B cell (primary cell): Measurements from ENCODE around the gene ENPP7. TPM values are rescaled to one million over a fixed set of nuclear protein-coding genes. Genes with fewer than 3 reads are reported as not detected.

Source experiments
- ATAC-seq: fragments of 200-7000 bp; cut with Tn5 transposase; one replicate; pipeline ENCODE4 v1.10.0; 2021; ENCODE audit warnings: low read depth, mild to moderate bottlenecking, moderate number of reproducible peaks, moderate library complexity
- CTCF ChIA-PET: fragments of 350-600 bp; sonication (Branson Sonifier 250); formaldehyde crosslinking; loops from one replicate; lab custom pipeline; 2021; ENCODE audit warnings: antibody characterized with exemption, inconsistent platforms; lab: Charles Lee
- POLR2A ChIA-PET: fragments of 350-600 bp; sonication (Branson Sonifier 250); formaldehyde crosslinking; loops from one replicate; lab custom pipeline; 2021; ENCODE audit warnings: antibody characterized with exemption; lab: Charles Lee
- DNase-seq: peaks from one replicate; pipeline ENCODE4 v3.0.0; 2013
- H2AFZ ChIP-seq: 2 replicates; pipeline ENCODE4 v1.6.1; 2012; ENCODE audit warnings: mild to moderate bottlenecking, low read depth, low read length; ENCODE audit not compliant: insufficient read depth, poor library complexity, severe bottlenecking
- H3K27ac ChIP-seq, 2 donors: 1 replicate in 1 of 2; 2 replicates in 1 of 2; pipeline ENCODE4 v1.5.1; 2012 to 2013; ENCODE audit warnings: low read length in 2 of 2, mild to moderate bottlenecking in 2 of 2, moderate library complexity in 1 of 2
- H3K27me3 ChIP-seq, 4 experiments: fragments of 200-600 bp in 1 of 4; sonication (generic) in 1 of 4; replicated peaks in 1 of 4; 1 replicate in 2 of 4; 2 replicates in 2 of 4; pipeline versions ENCODE4 v1.6.1 to v1.7.0; 2013 to 2016; ENCODE audit warnings: low read length in 3 of 4, mild to moderate bottlenecking in 2 of 4, mixed read lengths in 1 of 4, moderate library complexity in 1 of 4; ENCODE audit not compliant: insufficient read depth in 4 of 4, control insufficient read depth in 3 of 4; ENCODE audit errors: control extremely low read depth in 1 of 4
- H3K36me3 ChIP-seq, 2 experiments: replicated peaks in 1 of 2; 1 replicate in 1 of 2; 2 replicates in 1 of 2; pipeline versions ENCODE4 v1.6.1 to v1.7.1; 2013; ENCODE audit warnings: low read length in 1 of 2; ENCODE audit not compliant: insufficient read depth in 2 of 2, control insufficient read depth in 1 of 2; ENCODE audit errors: control extremely low read depth in 1 of 2, extremely low read depth in 1 of 2
- H3K4me1 ChIP-seq, 2 donors: fragments of 200-600 bp in 1 of 2; sonication (generic) in 1 of 2; 1 replicate in 1 of 2; 2 replicates in 1 of 2; pipeline versions ENCODE4 v1.5.1 to v1.6.1; 2013 to 2017; ENCODE audit warnings: low read length in 2 of 2; ENCODE audit not compliant: control insufficient read depth in 2 of 2, insufficient read depth in 2 of 2
- H3K4me2 ChIP-seq: replicated peaks from 2 replicates; pipeline ENCODE3; 2012; ENCODE audit warnings: mild to moderate bottlenecking, low read depth, low read length; ENCODE audit not compliant: poor library complexity, severe bottlenecking
- H3K4me3 ChIP-seq, 5 experiments: fragments of 200-600 bp in 1 of 5; sonication (generic) in 1 of 5; 1 replicate in 3 of 5; 2 replicates in 2 of 5; pipeline versions ENCODE4 v1.5.1 to v1.7.0; 2011 to 2016; ENCODE audit warnings: low read length in 4 of 5, mild to moderate bottlenecking in 4 of 5, low read depth in 2 of 5, control low read depth in 1 of 5, moderate library complexity in 1 of 5; ENCODE audit not compliant: insufficient read depth in 1 of 5; ENCODE audit errors: control extremely low read depth in 1 of 5, extremely low read depth in 1 of 5
- H3K79me2 ChIP-seq: fragments of 200-600 bp; sonication (generic); one replicate; pipeline ENCODE4 v1.6.0; 2016; ENCODE audit warnings: low read length; ENCODE audit not compliant: control insufficient read depth, insufficient read depth
- H3K9ac ChIP-seq: fragments of 200-600 bp; sonication (generic); 2 replicates; pipeline ENCODE4 v1.6.1; 2017; ENCODE audit warnings: mild to moderate bottlenecking, low read length, moderate library complexity
- H3K9me3 ChIP-seq, 3 donors: one replicate each; pipeline versions ENCODE4 v1.6.1 to v1.7.1; 2013; ENCODE audit warnings: low read length in 2 of 3; ENCODE audit not compliant: control insufficient read depth in 2 of 3, insufficient read depth in 1 of 3; ENCODE audit errors: control extremely low read depth in 1 of 3
- H4K20me1 ChIP-seq: 2 replicates; pipeline ENCODE4 v1.6.0; 2012; ENCODE audit warnings: mild to moderate bottlenecking, low read length; ENCODE audit not compliant: insufficient read depth, control insufficient read depth, poor library complexity, severe bottlenecking
- H3K27ac Mint-ChIP-seq: one replicate; pipeline ENCODE4 v1.8.0; 2021; ENCODE audit warnings: mixed read lengths
- H3K27me3 Mint-ChIP-seq: one replicate; pipeline ENCODE4 v1.8.0; 2021; ENCODE audit warnings: mixed read lengths
- H3K4me1 Mint-ChIP-seq: one replicate; pipeline ENCODE4 v1.8.0; 2021; ENCODE audit warnings: mixed read lengths
- H3K4me3 Mint-ChIP-seq: one replicate; pipeline ENCODE4 v1.8.0; 2021; ENCODE audit warnings: mixed read lengths
- H3K9me3 Mint-ChIP-seq: one replicate; pipeline ENCODE4 v1.8.0; 2022; ENCODE audit warnings: mixed read lengths; ENCODE audit not compliant: insufficient read depth
- CTCF ChIP-seq: fragments of 200-600 bp; IDR thresholded peaks from one replicate; pipeline ENCODE4 v1.8.0; 2022; ENCODE audit warnings: antibody characterized with exemption, mild to moderate bottlenecking
- EZH2 ChIP-seq: IDR thresholded peaks from 2 replicates; pipeline ENCODE4 v1.6.1; 2012; ENCODE audit warnings: borderline replicate concordance, low read depth, mild to moderate bottlenecking, moderate library complexity, low read length; ENCODE audit not compliant: insufficient read depth, poor library complexity, severe bottlenecking
- WGBS: methylation state at CpG from one replicate; pipeline ENCODE4 v1.1.5; 2013; ENCODE audit warnings: missing lambda C conversion rate; ENCODE audit not compliant: insufficient coverage; 5-methylcytosine and 5-hydroxymethylcytosine counted together
- intact Hi-C: fragments of 100-400 bp; cut with micrococcal nuclease; formaldehyde crosslinking; loops from one replicate; pipeline ENCODE4 v1.10.0; 2022
- polyA plus RNA-seq: library from polyadenylated mRNA; depleted of rRNA; stranded (reverse); fragments of >200 nt; gene quantifications from 2 replicates; pipeline ENCODE4 v1.2.3, GENCODE V29; 2012
- total RNA-seq, 2 donors: library from RNA; stranded (reverse); fragments of 120-200 nt in 1 of 2; gene quantifications; 1 replicate in 1 of 2; 2 replicates in 1 of 2; pipeline versions ENCODE4 v1.2.3 to v1.2.4, GENCODE V29; 2013 to 2022

The ENPP7 gene
- total and polyA plus RNA-seq, 2 donors (not counting 1 experiment from before 2014, with no cell fraction given): 0.40 to 6.7 TPM

- no peak for ATAC-seq
- WGBS: 66% methylated on average over 13 of the region's 17 CpGs
- POLR2A ChIA-PET: interaction anchor here (0.9 kb wide), 1 partner anchor 32 kb away, joined by 3 read pairs; no protein-coding TSS in a partner anchor
- Mint-ChIP-seq H3K27ac (no peak overlapping the region), H3K4me1 (peaks cover 5% of the 10 kb centered on the region), H3K27me3 (peaks cover 35% of the 10 kb centered on the region), H3K9me3 (no peaks in the 10 kb centered on the region), H3K4me3 (no peak overlapping the region)
- DNase-seq: no peak
- no peaks in the 10 kb centered on the region for H3K9me3 ChIP-seq
- CTCF ChIA-PET: no interaction called here
- no peak overlapping the region for H3K9ac ChIP-seq
- H3K27ac ChIP-seq: no peak overlapping the region
- TF ChIP-seq CTCF (no peak), EZH2 (no peak)
- H3K4me3 ChIP-seq: no peak overlapping the region
- H3K4me1 ChIP-seq: no peaks in the 10 kb centered on the region
- no peaks in the 10 kb centered on the region for H3K36me3 ChIP-seq
- peaks cover 0 to 60% (median 3%) of the 10 kb centered on the region in 4 experiments for H3K27me3 ChIP-seq
- no peaks in the 10 kb centered on the region for H3K79me2 ChIP-seq
- no peak overlapping the region for H3K4me2 ChIP-seq
- intact Hi-C loops: no loop called here
- H4K20me1 ChIP-seq: no peaks in the 10 kb centered on the region
- H2AFZ ChIP-seq: no peak overlapping the region
Measured at GRCh38 chr17:79696610-79696982, 34.1 kb upstream of the ENPP7 start.

- ChIA-PET CTCF (no interaction called here), POLR2A (no interaction called here)
- Histone ChIP-seq H3K79me2 (no peaks in the 10 kb centered on the region), H3K4me3 (no peak overlapping the region), H3K9me3 (no peaks in the 10 kb centered on the region), H3K27me3 (peaks cover 0 to 51% (median 3%) of the 10 kb centered on the region in 4 experiments), H4K20me1 (no peaks in the 10 kb centered on the region), H3K4me2 (no peak overlapping the region), H2AFZ (no peak overlapping the region), H3K36me3 (no peaks in the 10 kb centered on the region), H3K27ac (no peak overlapping the region), H3K4me1 (no peaks in the 10 kb centered on the region), H3K9ac (no peak overlapping the region)
- DNase-seq: no peak
- WGBS: 69% methylated on average over 7 of the region's 15 CpGs
- peaks cover 24% of the 10 kb centered on the region for H3K27me3 Mint-ChIP-seq
- H3K4me1 Mint-ChIP-seq: peaks cover 5% of the 10 kb centered on the region
- H3K4me3 Mint-ChIP-seq: no peak overlapping the region
- H3K27ac Mint-ChIP-seq: no peak overlapping the region
- H3K9me3 Mint-ChIP-seq: no peaks in the 10 kb centered on the region
- no peak for ATAC-seq
- no peak for TF ChIP-seq EZH2
- no peak for TF ChIP-seq CTCF
- intact Hi-C loops: no loop called here
Measured at GRCh38 chr17:79698146-79698846, 32.4 kb upstream of the ENPP7 start.
